Glutamatergic neuron (in vitro differentiated cells): ENCODE data around the gene SRGAP1. TPM values are rescaled to one million over a fixed set of nuclear protein-coding genes. Genes with fewer than 3 reads are reported as not detected.

ENCODE experiments used
- DNase-seq: peaks from one replicate; pipeline ENCODE4 v3.0.0; 2022
- H3K27ac Mint-ChIP-seq: one replicate; pipeline ENCODE4 v1.8.0; 2020; ENCODE audit warnings: mild to moderate bottlenecking, mixed read lengths, inconsistent platforms; ENCODE audit not compliant: unreplicated experiment
- H3K27me3 Mint-ChIP-seq: one replicate; pipeline ENCODE4 v1.8.0; 2020; ENCODE audit warnings: mild to moderate bottlenecking, moderate library complexity, mixed read lengths, inconsistent platforms; ENCODE audit not compliant: unreplicated experiment
- H3K36me3 Mint-ChIP-seq: one replicate; pipeline ENCODE4 v1.8.0; 2020; ENCODE audit warnings: mild to moderate bottlenecking, mixed read lengths, inconsistent platforms; ENCODE audit not compliant: unreplicated experiment
- H3K4me1 Mint-ChIP-seq: one replicate; pipeline ENCODE4 v1.8.0; 2020; ENCODE audit warnings: mild to moderate bottlenecking, low read depth, mixed read lengths, inconsistent platforms; ENCODE audit not compliant: unreplicated experiment
- H3K4me3 Mint-ChIP-seq: one replicate; pipeline ENCODE4 v1.8.0; 2020; ENCODE audit warnings: mild to moderate bottlenecking, mixed read lengths, inconsistent platforms; ENCODE audit not compliant: unreplicated experiment
- H3K9me3 Mint-ChIP-seq: one replicate; pipeline ENCODE4 v1.8.0; 2020; ENCODE audit warnings: mild to moderate bottlenecking, moderate library complexity, mixed read lengths, inconsistent platforms; ENCODE audit not compliant: unreplicated experiment
- CTCF ChIP-seq: fragments of 200-600 bp; sonication (generic); IDR thresholded peaks from one replicate; pipeline ENCODE4 v1.5.0; 2021; ENCODE audit not compliant: partially characterized antibody, unreplicated experiment
- total RNA-seq: library from RNA; stranded (reverse); fragmentation: NEBNext Ultra II Directional; extraction: Animal tissue kit (Norgen Biotek cat#: 25700); gene quantifications from one replicate; pipeline ENCODE4 v1.2.1, GENCODE V29; 2021; ENCODE audit not compliant: unreplicated experiment

Gene SRGAP1
- total RNA-seq, 1 donor from 2014 or later: 52.0 TPM

GRCh38 chr12:63862187-63862968, 17.9 kb downstream of the SRGAP1 start:
- Mint-ChIP-seq H3K27me3 (peaks cover 2% of the 10 kb centered on the region), H3K9me3 (peaks cover 2% of the 10 kb centered on the region), H3K27ac (no peak overlapping the region), H3K4me1 (peaks cover 5% of the 10 kb centered on the region), H3K4me3 (no peak overlapping the region), H3K36me3 (no peaks in the 10 kb centered on the region)
- DNase-seq: no peak
- TF ChIP-seq CTCF: no peak

- TF ChIP-seq CTCF: no peak
- Mint-ChIP-seq H3K9me3 (peaks cover 2% of the 10 kb centered on the region), H3K27ac (no peak overlapping the region), H3K36me3 (no peaks in the 10 kb centered on the region), H3K27me3 (peaks cover 2% of the 10 kb centered on the region), H3K4me3 (no peak overlapping the region), H3K4me1 (peaks cover 5% of the 10 kb centered on the region)
- DNase-seq: no peak
Measured at GRCh38 chr12:63862969-63863230, 18.4 kb downstream of the SRGAP1 start.

- Mint-ChIP-seq H3K4me3 (no peak overlapping the region), H3K27me3 (peaks cover 2% of the 10 kb centered on the region), H3K27ac (no peak overlapping the region), H3K36me3 (no peaks in the 10 kb centered on the region), H3K4me1 (peaks cover 5% of the 10 kb centered on the region), H3K9me3 (peaks cover 2% of the 10 kb centered on the region)
- no peak for TF ChIP-seq CTCF
- DNase-seq: no peak
Measured at GRCh38 chr12:63863658-63864453, 19.4 kb downstream of the SRGAP1 start.

- H3K36me3 Mint-ChIP-seq: no peaks in the 10 kb centered on the region
- peaks cover 9% of the 10 kb centered on the region for H3K4me1 Mint-ChIP-seq
- DNase-seq: no peak
- peaks cover 2% of the 10 kb centered on the region for H3K9me3 Mint-ChIP-seq
- TF ChIP-seq CTCF: no peak
- H3K27ac Mint-ChIP-seq: no peak overlapping the region
- H3K4me3 Mint-ChIP-seq: no peak overlapping the region
- H3K27me3 Mint-ChIP-seq: peaks cover 2% of the 10 kb centered on the region
Measured at GRCh38 chr12:63864454-63864706, 19.9 kb downstream of the SRGAP1 start.

GRCh38 chr12:63865448-63865847, 20.9 kb downstream of the SRGAP1 start:
- H3K27me3 Mint-ChIP-seq: peaks cover 2% of the 10 kb centered on the region
- no peak for DNase-seq
- TF ChIP-seq CTCF: no peak
- no peak overlapping the region for H3K27ac Mint-ChIP-seq
- peaks cover 2% of the 10 kb centered on the region for H3K9me3 Mint-ChIP-seq
- H3K4me1 Mint-ChIP-seq: peaks cover 12% of the 10 kb centered on the region
- H3K36me3 Mint-ChIP-seq: no peaks in the 10 kb centered on the region
- no peak overlapping the region for H3K4me3 Mint-ChIP-seq
